Kidney tubule cell (primary cell): ENCODE results near the gene CARMIL3.

Experiments
- DNase-seq: peaks from one replicate; pipeline ENCODE4 v3.0.0-alpha.2; 2018; ENCODE audit warnings: low spot score

Gene CARMIL3

GRCh38 chr14:24114532-24115421, 63.0 kb downstream of the CARMIL3 start, which contains the start of the genes DCAF11 and NRL:
Gene DCAF11 (plus strand): TSS chr14:24114777. CDS start chr14:24115595, 818 bp downstream.
Gene NRL (minus strand): TSS chr14:24114949. CDS start chr14:24082848, 32,101 bp downstream.
- DNase-seq = peak; percentile 100

- DNase-seq = no peak
Measured at GRCh38 chr14:24115422-24116127, 63.8 kb downstream of the CARMIL3 start.

- DNase-seq = no peak
Measured at GRCh38 chr14:24116128-24116814, 64.5 kb downstream of the CARMIL3 start.

- DNase-seq = no peak
Measured at GRCh38 chr14:24117179-24117578, 65.4 kb downstream of the CARMIL3 start.
